GM12874 (cell line): ENCODE results near the gene TPI1.

Experiments used
- TF ChIP-seq, protein P1 (sequence below): IDR thresholded peaks from 2 replicates; pipeline ENCODE4 v1.5.1; 2011; ENCODE audit warnings: low read depth, mild to moderate bottlenecking, control low read depth, low read length, moderate library complexity; ENCODE audit not compliant: insufficient read depth

TPI1 gene

DNA sequence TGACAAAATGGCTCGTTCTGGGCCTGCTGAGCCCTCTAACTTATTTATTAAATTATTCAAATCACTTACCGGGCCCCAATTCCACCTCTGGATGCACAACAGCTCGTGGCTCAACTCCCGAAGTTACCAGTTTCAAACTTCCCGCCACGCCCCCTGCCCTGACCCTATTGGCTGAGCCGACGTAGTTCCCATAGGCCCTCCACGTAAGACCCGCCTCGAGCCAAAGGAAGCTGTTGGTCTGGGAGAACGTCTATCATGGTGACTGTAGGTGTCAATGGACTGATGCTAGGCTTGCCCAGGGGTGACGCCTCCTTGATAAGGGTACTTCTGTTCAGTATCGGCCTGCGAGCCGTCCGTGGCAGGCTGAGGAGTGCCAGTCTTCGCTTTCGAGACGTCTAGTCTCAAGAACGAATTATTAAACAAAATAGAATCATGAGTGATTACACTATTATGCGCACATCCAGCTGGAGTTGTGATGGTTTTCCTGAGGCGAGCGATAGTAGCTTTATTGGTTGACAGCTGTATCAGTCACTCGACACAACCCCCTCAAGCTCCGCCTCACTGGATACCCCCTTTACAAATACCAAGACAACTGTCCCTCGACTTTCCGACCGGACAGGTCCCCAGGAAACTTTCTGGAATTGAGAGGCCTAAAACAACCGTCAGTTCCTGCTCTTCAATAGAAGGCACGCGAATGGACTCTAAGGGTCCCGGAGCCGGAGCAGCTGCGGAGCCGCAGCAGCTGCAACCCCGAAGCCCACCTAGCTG is 16.0 kb upstream of the TPI1 start, which contains the start of gene CDCA3:
CDCA3 (minus strand) TSS at position 134 of the 768 bp plus-strand sequence. CDS start 334 bp downstream, outside the sequence.
- TF ChIP-seq, protein P1, sequence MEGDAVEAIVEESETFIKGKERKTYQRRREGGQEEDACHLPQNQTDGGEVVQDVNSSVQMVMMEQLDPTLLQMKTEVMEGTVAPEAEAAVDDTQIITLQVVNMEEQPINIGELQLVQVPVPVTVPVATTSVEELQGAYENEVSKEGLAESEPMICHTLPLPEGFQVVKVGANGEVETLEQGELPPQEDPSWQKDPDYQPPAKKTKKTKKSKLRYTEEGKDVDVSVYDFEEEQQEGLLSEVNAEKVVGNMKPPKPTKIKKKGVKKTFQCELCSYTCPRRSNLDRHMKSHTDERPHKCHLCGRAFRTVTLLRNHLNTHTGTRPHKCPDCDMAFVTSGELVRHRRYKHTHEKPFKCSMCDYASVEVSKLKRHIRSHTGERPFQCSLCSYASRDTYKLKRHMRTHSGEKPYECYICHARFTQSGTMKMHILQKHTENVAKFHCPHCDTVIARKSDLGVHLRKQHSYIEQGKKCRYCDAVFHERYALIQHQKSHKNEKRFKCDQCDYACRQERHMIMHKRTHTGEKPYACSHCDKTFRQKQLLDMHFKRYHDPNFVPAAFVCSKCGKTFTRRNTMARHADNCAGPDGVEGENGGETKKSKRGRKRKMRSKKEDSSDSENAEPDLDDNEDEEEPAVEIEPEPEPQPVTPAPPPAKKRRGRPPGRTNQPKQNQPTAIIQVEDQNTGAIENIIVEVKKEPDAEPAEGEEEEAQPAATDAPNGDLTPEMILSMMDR: no peak

GRCh38 chr12:6851921-6852650 is 15.2 kb upstream of the TPI1 start, which contains the start of gene USP5:
Gene USP5, plus strand, starts transcription at chr12:6852150. Its CDS starts 30 bp downstream, at chr12:6852180.
- TF ChIP-seq, protein P1: no peak

- TF ChIP-seq, protein P1: no peak
Measured at GRCh38 chr12:6852651-6853354, 14.5 kb upstream of the TPI1 start.

GRCh38 chr12:6853626-6854025 is 13.7 kb upstream of the TPI1 start:
- TF ChIP-seq, protein P1: no peak

DNA sequence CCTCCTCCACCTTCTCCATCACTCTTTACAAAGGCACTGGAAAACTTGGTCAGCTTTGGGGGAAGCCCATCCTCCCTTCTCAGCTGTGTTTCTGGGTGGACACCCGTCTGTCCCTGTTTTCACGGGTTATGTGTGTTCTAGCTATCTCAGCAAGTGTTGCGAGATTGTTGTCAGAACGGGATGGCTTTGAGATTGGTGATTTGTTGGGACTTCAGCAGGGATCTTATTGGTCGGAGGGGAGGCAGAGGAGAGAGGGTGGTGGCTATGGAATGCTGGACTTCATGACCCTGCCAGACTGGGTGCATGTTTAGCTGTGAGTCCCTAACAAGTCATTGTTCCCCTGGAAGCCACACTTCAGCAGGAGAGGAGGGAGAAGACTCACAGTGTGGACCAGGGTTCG is 13.3 kb upstream of the TPI1 start:
- TF ChIP-seq, protein P1: no peak

GRCh38 chr12:6855322-6855721 is 12.0 kb upstream of the TPI1 start:
- TF ChIP-seq, protein P1: no peak

DNA sequence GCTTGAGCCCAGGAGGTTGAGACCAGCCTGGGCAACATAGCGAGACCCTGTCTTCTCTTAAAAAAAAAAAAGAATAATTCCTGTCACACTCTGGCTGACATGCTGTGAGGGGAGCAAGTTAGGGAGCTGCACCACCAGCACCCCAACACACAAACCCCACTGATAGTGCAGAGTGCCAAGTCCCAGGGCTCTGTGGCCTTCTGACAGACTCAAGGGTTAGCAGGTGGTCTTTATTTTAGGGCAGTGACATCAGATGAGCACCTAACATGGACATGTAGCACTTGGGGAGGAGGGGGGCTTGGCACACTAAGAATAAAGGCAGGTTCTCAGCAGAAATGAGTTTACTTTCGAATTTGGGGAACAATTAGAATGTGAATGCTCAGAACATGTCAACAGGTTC is 8.5 kb upstream of the TPI1 start:
- TF ChIP-seq, protein P1: no peak
